Measurements from ENCODE around the gene PTPN7.
"Not testable (repeated sequence)": the region's sequence is repeated elsewhere in the genome, so short reads cannot be mapped to it uniquely, and the experiment has no call there.

PTPN7 gene

GRCh38 chr1:202149566-202149965, 10.8 kb downstream of the PTPN7 start:
- no peak for DNase-seq

- DNase-seq, result no peak
Observed at GRCh38 chr1:202148391-202148790, 12.0 kb downstream of the PTPN7 start.

DNA sequence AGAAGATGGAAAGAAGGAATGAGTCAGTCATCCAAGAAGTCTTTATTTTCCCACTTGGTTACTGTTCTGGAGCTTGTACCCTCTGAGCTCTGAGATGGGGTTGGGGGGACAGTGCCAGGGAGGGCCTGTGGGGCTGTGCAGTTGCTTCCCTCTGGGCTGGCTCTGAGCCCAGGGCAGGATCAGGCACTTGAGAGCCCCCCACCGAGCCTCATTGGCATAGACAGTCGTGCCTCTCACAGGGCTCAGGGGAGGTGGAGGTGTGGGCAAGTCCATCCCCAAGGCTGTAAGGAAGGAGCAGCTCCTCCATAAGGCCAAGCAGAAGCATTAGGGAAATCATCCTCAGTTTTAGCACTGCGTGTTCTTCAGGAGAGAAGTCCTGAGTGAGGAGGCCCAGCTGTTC, 13.4 kb downstream of the PTPN7 start:
- DNase-seq, result no peak

DNA sequence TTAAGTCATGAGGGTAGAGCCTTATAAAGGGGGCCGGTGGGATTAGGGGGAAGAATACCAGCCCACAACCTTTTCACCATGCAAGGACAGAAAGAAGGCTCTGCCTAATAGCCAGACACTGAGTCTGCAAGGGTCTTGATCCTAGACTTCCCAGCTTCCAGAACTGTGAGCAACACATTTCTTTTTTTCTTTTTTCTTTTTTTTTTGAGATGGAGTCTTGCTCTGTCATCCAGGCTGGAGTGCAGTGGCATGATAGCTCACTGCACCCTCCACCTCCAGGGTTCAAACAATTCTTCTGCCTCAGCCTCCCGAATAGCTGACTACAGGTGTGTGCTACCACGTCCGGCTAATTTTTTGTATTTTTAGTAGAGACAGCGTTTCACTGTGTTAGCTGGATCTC, 14.1 kb downstream of the PTPN7 start:
- DNase-seq, result no peak

- DNase-seq, result not testable (repeated sequence)
Observed at GRCh38 chr1:202145744-202146140, 14.7 kb downstream of the PTPN7 start.

DNA sequence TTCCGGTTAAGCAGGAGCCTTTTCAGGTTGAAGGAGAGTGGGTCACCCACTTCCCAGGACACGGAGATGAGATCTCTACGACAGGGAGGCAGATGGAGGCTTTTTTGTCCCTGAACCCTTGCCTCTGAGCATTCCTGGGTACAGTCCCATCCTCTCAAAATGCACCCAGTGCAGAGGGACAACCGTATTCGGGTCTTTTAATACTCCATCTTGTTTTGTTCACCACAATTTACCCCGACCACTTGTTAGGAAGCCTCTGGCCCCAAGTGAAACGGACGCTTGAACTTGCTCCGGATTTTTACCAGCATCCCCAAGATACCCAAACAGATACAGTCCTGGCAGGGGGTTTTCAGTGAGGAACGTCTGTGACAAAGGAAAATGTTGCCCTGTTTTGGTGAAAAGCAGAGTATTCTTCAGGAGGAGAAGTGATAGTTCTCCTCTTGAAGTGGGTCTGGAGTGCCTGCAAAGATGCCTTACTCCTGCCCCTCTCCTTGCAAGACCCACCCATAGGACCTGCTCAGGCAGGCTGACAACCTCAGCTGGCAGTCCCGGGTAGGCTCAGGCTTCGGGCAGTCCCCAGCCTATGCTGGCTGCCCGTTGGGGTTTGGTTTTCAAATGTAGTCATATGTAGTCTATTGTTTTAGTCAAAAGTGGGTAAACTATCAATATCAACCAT, 15.2 kb downstream of the PTPN7 start:
- peak; percentile 21 for DNase-seq

DNA sequence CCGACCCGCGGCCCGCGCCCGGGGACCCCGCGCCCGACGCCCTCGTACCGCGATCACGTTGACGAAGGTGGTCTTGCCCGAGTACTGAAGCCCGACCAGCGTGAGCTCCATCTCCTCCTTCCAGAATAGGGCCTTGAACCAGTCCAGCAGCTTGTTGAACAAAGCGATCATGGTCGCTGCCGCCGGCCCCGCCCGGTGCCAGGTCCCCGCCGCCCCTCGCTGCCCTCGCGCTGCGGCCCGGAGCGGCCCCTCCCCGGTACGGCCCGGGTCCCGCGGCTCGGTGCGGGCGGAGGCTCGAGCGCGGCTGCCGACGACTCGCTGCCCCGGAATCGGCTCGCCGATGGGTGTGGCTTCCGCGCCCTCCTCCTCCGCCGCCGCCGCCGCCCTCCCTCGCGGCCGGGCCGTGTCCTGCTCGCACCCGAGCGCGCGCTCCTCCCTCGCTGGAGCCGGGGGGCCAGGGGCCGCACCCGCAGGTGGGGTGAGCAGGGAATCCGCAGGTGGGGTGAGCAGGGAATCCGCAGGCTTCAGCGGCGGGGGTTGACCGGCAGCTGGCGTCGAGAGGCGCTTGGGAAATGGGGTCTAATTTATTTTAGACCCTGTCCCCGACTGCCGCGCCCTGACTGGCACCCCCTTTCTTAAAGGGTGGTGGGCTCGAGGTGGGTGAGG, 15.9 kb downstream of the PTPN7 start, which contains the start of gene ARL8A:
TSS of gene ARL8A (minus strand) at position 336 of the 666 bp plus-strand sequence. CDS start at position 171, 165 bp downstream.
- DNase-seq, result peak; percentile 78

GRCh38 chr1:202143768-202144401, 16.5 kb downstream of the PTPN7 start:
- peak; percentile 52 for DNase-seq

DNA sequence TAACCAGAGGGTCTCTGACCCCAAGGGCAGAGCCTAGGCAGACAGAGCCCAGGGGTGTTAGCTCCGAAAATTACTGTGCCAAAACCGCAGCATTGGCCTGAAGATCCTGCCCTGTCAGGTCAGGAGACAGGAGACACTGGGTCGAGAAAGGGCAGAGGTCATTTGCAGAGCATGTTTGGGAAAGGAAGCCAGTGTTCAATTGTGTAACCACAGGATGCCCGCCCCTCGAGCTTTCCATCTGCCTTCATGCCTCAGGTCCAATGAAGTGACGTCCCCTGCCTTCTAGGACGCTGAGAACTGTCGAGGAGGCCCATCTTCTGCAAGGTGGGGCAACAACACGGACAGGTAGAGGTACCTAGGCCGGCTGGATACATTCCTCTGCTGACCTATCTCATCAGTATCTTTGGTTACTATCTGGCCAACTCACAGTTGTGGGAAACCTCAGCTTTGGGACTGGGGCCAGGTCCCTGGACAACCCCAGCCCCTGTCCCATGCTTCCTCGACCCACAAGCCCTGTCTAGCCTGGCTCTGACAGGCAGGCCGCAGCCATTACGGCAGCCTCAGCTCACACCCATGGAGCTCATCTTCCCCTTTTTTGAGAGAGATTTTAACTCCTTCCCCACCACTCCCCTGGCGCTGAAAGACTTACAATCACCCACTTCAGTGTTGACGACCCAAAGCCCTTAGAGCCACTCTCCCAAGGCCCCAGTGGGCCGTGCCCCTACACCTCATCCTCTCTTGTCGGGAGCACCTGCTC, 17.2 kb downstream of the PTPN7 start:
- peak; percentile 24 for DNase-seq

- not testable (repeated sequence) for DNase-seq
Observed at GRCh38 chr1:202141468-202141867, 18.9 kb downstream of the PTPN7 start.

- no peak for DNase-seq
Observed at GRCh38 chr1:202140833-202141232, 19.6 kb downstream of the PTPN7 start.

DNA sequence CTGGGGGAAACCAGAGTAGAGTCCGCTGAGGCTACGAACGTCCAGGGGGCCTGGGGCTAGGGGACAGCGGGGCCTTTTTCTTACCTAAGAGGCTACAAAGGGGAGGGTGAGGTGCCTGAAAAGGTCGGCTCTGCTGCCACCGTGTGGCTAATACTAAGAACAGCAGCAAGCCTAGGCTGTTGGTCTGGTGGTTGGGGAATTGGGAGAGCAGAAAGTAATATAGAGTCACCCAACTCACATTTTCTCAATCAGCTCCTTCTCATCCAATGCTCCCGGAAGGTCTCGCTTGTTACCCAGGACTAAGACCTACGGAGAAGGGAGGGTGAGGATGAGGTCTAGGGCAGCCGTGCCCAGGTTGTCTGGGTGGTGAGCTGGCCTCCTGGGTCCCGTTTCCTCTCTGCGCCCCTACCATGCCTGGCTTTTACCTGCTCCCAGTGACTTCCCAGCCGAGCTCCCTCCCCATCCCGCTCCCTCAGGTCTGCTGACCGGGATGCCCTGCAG, 25.1 kb downstream of the PTPN7 start:
- DNase-seq, result peak; percentile 66

DNA sequence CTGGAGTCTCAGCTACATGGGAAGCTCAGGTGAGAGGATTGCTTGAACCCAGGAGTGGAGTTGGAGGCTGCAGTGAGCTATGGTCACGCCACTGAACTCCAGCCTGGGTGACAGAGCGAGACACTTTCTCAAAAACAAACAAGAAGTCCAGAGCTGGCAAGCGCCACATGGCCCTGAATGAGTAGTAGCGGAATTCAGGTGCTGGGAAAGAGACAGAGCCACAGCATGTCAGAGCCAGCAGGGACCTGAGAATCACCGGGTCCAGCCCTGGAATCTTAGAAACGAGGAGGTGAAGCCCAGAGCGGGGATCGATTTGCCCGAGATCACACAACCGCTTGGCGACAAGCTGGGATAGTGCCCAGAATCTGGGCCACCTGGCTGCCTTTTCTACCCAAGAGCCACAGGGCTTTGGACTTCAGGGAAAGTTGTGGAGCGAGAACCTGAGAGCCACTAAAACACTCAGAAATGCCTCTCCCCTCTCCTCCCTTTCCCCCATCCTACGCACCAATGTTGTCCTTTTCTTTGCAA, 25.7 kb downstream of the PTPN7 start:
- DNase-seq, result no peak

DNA sequence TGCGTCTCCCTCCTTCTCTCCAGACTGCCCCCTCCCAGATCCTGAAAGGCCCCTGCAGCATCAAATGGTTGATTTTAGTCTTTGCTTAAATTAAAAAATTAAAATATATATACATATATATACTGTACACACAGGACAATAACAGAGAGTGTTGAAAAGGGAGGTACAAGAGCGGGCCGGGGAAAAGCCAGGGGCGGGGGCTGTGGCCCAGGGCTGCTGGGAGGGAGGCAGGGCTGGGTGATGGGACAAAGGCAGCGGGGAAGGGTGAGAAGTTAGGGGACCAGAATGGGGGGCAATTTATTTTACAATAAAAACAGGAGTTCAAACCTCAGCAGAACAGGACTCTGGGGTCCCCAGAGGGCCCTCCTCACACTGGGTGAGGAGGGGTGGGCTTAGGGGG, 26.4 kb downstream of the PTPN7 start:
- DNase-seq, result no peak

- DNase-seq, result no peak
Observed at GRCh38 chr1:202133496-202133895, 26.9 kb downstream of the PTPN7 start.

DNA sequence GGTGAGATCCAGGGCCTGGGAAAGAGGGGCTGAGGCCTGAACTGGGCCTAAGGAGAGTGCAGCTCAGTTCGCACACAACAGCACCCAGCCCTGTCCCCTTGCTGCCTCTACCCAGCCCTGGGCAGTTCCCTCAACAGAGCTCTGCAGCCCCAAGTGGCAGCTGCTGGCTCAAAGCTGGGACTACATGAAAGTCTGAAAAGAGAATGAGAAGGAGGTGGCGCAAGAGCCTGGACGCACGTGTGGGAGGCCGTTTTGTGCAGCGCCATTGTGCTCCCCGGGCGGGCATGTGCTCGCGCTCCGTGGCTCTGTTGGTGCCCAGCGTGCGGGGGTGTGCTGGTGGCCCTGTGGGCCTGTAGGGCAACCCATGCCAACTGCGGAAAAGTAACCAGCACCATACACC, 27.4 kb downstream of the PTPN7 start:
- no peak for DNase-seq

DNA sequence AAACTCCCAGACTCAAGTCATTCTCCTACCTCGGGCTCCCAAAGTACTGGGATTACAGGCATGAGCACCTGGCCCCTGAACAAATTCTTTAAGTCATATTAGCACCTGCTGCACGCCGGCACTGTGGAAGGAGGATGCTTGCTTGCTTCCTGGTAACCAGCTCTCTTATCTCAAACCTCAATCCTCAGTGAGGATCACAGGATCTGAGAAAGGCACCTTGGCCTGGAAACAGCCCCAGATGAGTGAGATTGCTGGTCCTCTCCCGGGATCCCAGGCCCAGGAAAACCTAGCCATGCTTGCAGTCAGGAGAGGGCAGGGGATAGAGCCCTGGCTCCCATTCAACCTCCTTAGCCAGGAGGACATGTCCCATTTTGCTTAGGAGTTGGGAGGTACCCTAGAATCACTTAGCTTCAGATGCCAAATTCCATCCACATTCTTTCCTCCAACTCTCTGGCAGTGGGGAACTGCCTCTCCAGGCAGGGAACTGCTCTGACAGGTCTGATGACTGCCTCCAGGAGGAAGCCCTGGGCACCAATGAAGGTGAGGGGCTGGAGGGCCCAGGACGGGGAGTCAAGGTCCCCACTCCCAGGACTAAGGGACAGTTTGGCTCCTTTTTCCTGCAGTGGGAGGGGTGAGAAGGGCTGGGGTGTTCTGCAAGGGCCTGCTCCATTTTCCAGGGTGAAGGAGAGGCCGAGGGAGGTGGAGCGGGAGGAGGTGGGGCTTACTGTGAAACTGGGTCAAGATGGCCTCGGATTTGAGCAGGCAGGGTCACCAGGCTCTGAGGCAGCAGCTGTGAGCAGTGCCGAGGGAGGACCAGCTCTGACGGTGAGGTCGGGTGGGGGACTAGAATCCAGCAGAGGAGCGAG, 28.2 kb downstream of the PTPN7 start:
- no peak for DNase-seq

DNA sequence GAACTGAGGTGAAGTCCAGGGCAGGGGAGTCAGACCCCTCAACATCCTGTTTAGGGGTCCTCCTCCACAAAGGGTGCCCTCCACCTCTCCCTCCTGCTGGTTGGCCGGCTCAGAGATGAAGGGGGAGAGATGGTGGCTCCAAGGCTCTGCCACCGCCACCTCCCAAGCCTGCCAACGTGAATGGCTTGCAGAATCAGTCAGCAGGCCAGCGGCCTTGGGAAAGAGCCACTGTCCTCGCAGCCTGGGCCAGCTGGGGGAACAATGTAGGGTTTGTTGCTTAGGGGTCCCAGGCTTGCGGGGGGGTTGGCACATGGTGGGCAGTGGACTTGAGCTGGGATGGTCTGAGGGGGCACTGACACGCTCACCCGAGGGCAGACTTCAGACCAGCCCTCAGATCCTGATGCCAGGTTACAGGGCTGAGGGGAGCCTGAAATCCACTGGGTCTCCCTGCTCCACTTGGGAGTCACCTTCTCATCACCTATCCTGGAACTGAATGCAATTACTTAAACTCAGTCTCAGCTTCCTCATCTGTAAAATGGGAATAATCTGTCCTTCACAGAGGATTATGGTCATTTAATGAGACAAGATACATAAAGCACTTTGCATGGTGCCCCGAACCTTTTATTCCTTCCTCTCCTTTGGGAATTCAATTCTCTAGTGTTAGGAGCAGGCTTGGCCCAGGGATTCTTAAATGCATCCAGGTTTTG, 29.4 kb downstream of the PTPN7 start:
- no peak for DNase-seq

- no peak for DNase-seq
Observed at GRCh38 chr1:202130297-202130721, 30.1 kb downstream of the PTPN7 start.

DNA sequence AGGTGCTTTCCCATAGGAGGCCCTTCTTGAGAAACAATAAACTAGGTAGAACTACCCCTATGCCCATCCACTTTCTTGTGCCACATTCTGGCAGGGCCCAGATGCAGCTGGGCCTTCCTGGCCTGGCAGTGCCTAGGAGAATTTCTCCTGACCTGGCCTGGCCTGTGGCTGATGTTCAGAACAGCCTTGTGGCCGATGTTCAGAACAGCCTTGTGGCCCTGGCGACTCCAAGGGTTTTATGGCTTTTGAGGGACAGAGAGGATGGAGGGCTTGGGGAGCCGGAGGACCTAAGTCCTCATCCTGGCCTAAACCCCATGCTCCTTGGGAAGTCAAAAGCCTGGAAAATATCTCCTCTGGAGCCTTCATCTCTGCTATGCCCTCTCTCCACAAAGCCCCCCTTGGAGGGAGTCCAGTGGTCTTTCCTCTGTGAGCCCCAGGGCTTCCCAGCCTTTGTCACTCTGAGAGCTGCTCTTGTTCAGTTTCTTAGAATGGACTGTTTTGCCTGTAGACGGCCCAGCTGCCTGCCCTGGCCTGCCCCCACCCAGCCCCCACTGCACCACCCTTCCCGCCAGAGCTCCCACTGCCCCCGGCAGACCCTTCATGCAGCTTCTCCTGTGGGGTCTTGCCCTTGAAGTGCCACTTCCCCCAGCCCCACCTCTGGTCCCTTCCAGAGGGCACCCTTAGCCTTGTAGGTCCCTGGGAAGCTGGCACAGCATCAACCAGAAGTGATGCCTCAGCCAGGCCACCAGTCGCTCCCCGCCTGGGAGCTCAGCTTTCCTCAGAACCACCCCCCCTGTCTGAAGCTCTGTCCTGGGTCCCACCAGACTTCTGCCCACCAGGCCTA, 30.7 kb downstream of the PTPN7 start:
- DNase-seq, result no peak

Measured in CD4-positive, alpha-beta T cell treated with Interleukin-6 for 4 hours (primary cell).